HepG2 (cell line): ENCODE measurements around the gene CTRB2. TPM values are rescaled to one million over a fixed set of nuclear protein-coding genes. Genes with fewer than 3 reads are reported as not detected.
A peak's percentile ranks its signal among the peaks of the same experiment; 100 is the strongest.

Experiments
- ATAC-seq: fragments of 200-7000 bp; cut with Tn5 transposase; 3 replicates; pipeline ENCODE4 v1.9.1; 2020; ENCODE audit warnings: mild to moderate bottlenecking, moderate library complexity
- BruUV-seq: library from RNA; stranded (reverse); fragments of 400-500 nt; replicated peaks from 2 replicates; lab custom pipeline; 2021; lab: Mats Ljungman, UMichigan
- CTCF ChIA-PET: fragments of 300-600 bp; formaldehyde crosslinking; extraction: SDS; loops from one replicate; lab custom pipeline; 2021; ENCODE audit warnings: low total read pairs, inconsistent platforms, low intra/inter-chr PET ratio; lab: Yijun Ruan, JAX
- POLR2A ChIA-PET: fragments of 350-600 bp; sonication (Branson Sonifier 250); formaldehyde crosslinking; loops from one replicate; lab custom pipeline; 2020; ENCODE audit warnings: antibody characterized with exemption, inconsistent platforms; lab: Yijun Ruan, JAX
- DNase-seq: peaks from one replicate; pipeline ENCODE4 v3.0.0-alpha.2; 2015; ENCODE audit warnings: low spot score
- FAIRE-seq: peaks from 3 replicates; lab custom pipeline; 2011; peaks lifted over from hg19 to GRCh38; lab: Jason Lieb, UNC
- H2AFZ ChIP-seq: one replicate; pipeline ENCODE4 v1.6.1; 2011; ENCODE audit warnings: low read length, inconsistent platforms
- H3K27ac ChIP-seq: fragments of 300-600 bp; 3 replicates; pipeline ENCODE4 v1.8.0; 2011; ENCODE audit warnings: mixed run types, mild to moderate bottlenecking, mixed read lengths, low read length, inconsistent platforms; ENCODE audit not compliant: insufficient read depth; ENCODE audit errors: extremely low read length
- H3K27me3 ChIP-seq, 2 experiments: fragments of 200-600 bp in 1 of 2; 2 replicates in 1 of 2; 3 replicates in 1 of 2; pipeline versions ENCODE4 v1.6.0 to v1.8.0; 2011; ENCODE audit warnings: low read length in 2 of 2, mild to moderate bottlenecking in 2 of 2, moderate library complexity in 2 of 2, inconsistent platforms in 1 of 2; ENCODE audit not compliant: insufficient read depth in 2 of 2, control insufficient read depth in 1 of 2
- H3K36me3 ChIP-seq, 2 experiments: fragments of 200-600 bp in 1 of 2; replicated peaks in 1 of 2; 2 replicates in 1 of 2; 3 replicates in 1 of 2; pipeline versions ENCODE4 v1.5.1 to v1.8.0; 2011; ENCODE audit warnings: low read length in 2 of 2, inconsistent platforms in 1 of 2; ENCODE audit not compliant: insufficient read depth in 2 of 2, control insufficient read depth in 1 of 2
- H3K4me1 ChIP-seq: 2 replicates; pipeline ENCODE4 v1.5.1; 2012; ENCODE audit warnings: low read length, inconsistent platforms; ENCODE audit not compliant: insufficient read depth
- H3K4me2 ChIP-seq: 2 replicates; pipeline ENCODE4 v1.6.0; 2011; ENCODE audit warnings: low read depth, low read length, inconsistent platforms
- H3K4me3 ChIP-seq, 3 experiments: fragments of 200-600 bp in 1 of 3; sonication (generic), shearing (Covaris generic) in 1 of 3; replicated peaks in 1 of 3; 2 replicates each; pipeline ENCODE4 v1.5.1; 2011 to 2016; ENCODE audit warnings: low read length in 3 of 3, inconsistent platforms in 2 of 3, low read depth in 2 of 3, mild to moderate bottlenecking in 2 of 3, control low read depth in 1 of 3, mixed read lengths in 1 of 3; ENCODE audit not compliant: insufficient read depth in 1 of 3
- H3K79me2 ChIP-seq: one replicate; pipeline ENCODE4 v1.6.1; 2011; ENCODE audit warnings: low read length, inconsistent platforms; ENCODE audit not compliant: insufficient read depth
- H3K9ac ChIP-seq: 2 replicates; pipeline ENCODE4 v1.6.0; 2011; ENCODE audit warnings: mild to moderate bottlenecking, low read depth, low read length, inconsistent platforms; ENCODE audit not compliant: insufficient read depth
- H3K9me3 ChIP-seq: 2 replicates; pipeline ENCODE4 v1.5.1; 2012; ENCODE audit warnings: mild to moderate bottlenecking, low read length
- H4K20me1 ChIP-seq: 2 replicates; pipeline ENCODE4 v1.6.0; 2011; ENCODE audit warnings: inconsistent platforms, mild to moderate bottlenecking, low read length, moderate library complexity; ENCODE audit not compliant: insufficient read depth
- HOXA9 ChIP-seq: sonication (generic); formaldehyde crosslinking; IDR thresholded peaks from 2 replicates; pipeline ENCODE4 v1.8.1; 2022; ENCODE audit warnings: missing genetic modification reagents, mild to moderate bottlenecking, moderate library complexity, borderline replicate concordance
- KDM5B ChIP-seq: sonication (generic); formaldehyde crosslinking; IDR thresholded peaks from 2 replicates; pipeline ENCODE4 v1.4.0; 2020; ENCODE audit warnings: missing genetic modification reagents, mild to moderate bottlenecking, borderline replicate concordance
- MAFK ChIP-seq, 2 experiments: IDR thresholded peaks in 1 of 2; conservative IDR thresholded peaks in 1 of 2; 2 replicates each; pipeline ENCODE4 v1.6.1; 2011; ENCODE audit warnings: improper control_type of control experiment in 2 of 2, low read length in 2 of 2
- NCOA5 ChIP-seq: sonication (generic); formaldehyde crosslinking; IDR thresholded peaks from 2 replicates; pipeline ENCODE4 v1.4.0; 2020; ENCODE audit warnings: missing genetic modification reagents
- NFKB2 ChIP-seq: sonication (generic); formaldehyde crosslinking; IDR thresholded peaks from 2 replicates; pipeline ENCODE4 v1.4.0; 2020; ENCODE audit warnings: missing genetic modification reagents, borderline replicate concordance
- NFYB ChIP-seq: sonication (generic); formaldehyde crosslinking; IDR thresholded peaks from 2 replicates; pipeline ENCODE4 v1.4.0; 2020; ENCODE audit warnings: missing genetic modification reagents
- PAWR ChIP-seq: sonication (generic); formaldehyde crosslinking; IDR thresholded peaks from 2 replicates; pipeline ENCODE4 v1.4.0; 2020; ENCODE audit warnings: missing genetic modification reagents, mild to moderate bottlenecking, borderline replicate concordance
- PRDM10 ChIP-seq: sonication (generic); formaldehyde crosslinking; IDR thresholded peaks from 2 replicates; pipeline ENCODE4 v1.4.0; 2020; ENCODE audit warnings: low read depth, missing genetic modification reagents
- RAD21 ChIP-seq: fragments of 450-650 bp; formaldehyde crosslinking; IDR thresholded peaks from 2 replicates; pipeline ENCODE4 v1.5.0; 2020; ENCODE audit warnings: mild to moderate bottlenecking
- RAD51 ChIP-seq: fragments of 450-650 bp; IDR thresholded peaks from 2 replicates; pipeline ENCODE4 v1.6.1; 2016; ENCODE audit warnings: borderline replicate concordance
- ZBTB38 ChIP-seq: sonication (generic); formaldehyde crosslinking; IDR thresholded peaks from 2 replicates; pipeline ENCODE4 v1.5.1; 2020; ENCODE audit warnings: mild to moderate bottlenecking, missing genetic modification reagents
- ZNF687 ChIP-seq: sonication (generic); formaldehyde crosslinking; IDR thresholded peaks from 2 replicates; pipeline ENCODE4 v1.5.1; 2020; ENCODE audit warnings: mild to moderate bottlenecking, missing genetic modification reagents, moderate library complexity
- ZNF790 ChIP-seq: sonication (generic); formaldehyde crosslinking; IDR thresholded peaks from 2 replicates; pipeline ENCODE4 v1.8.0; 2022; ENCODE audit warnings: missing genetic modification reagents, mild to moderate bottlenecking, borderline replicate concordance
- ZNF816 ChIP-seq: sonication (generic); formaldehyde crosslinking; IDR thresholded peaks from 2 replicates; pipeline ENCODE4 v1.8.0; 2022; ENCODE audit warnings: missing genetic modification reagents, mild to moderate bottlenecking, borderline replicate concordance
- WGBS: methylation state at CpG from one replicate; pipeline ENCODE4 v1.1.6; 2017; ENCODE audit warnings: low lambda C conversion rate; 5-methylcytosine and 5-hydroxymethylcytosine counted together
- in situ Hi-C: cut with HindIII; loops from 2 replicates; pipeline ENCODE4 v1.10.0; 2017; ENCODE audit warnings: low pct_unique_long_range_greater_than_20kb; ENCODE audit not compliant: extremely low pct_ligation_motif_present
- intact Hi-C: fragments of 100-400 bp; cut with micrococcal nuclease; formaldehyde crosslinking; loops from one replicate; pipeline ENCODE4 v1.10.0; 2022; ENCODE audit not compliant: unreplicated experiment
- polyA plus RNA-seq, 8 experiments: library from polyadenylated mRNA; depleted of rRNA in 3 of 8; stranded (reverse) in 7 of 8; unstranded in 1 of 8; fragments of >200 nt; fragmentation: Illumina TruSeq in 4 of 8; extraction: Trizol in 4 of 8; gene quantifications; 2 replicates each; pipeline versions ENCODE4 v1.2.1 to v1.2.3, GENCODE V29; 2011 to 2016; ENCODE audit warnings: low read depth in 4 of 8, missing spikeins in 1 of 8, mixed read lengths in 1 of 8; ENCODE audit not compliant: insufficient read depth in 1 of 8
- total RNA-seq, 5 experiments: library from RNA; depleted of rRNA; stranded (reverse); fragments of >200 nt; fragmentation: Illumina TruSeq; extraction: Trizol; gene quantifications; 2 replicates each; pipeline ENCODE4 v1.2.3, GENCODE V29; 2016; ENCODE audit warnings: low read depth in 1 of 5

Gene CTRB2
- total and polyA plus RNA-seq, 2 of the 13 experiments (the other 11 are each of a cell fraction or from before 2014, with no cell fraction given): 0.13 TPM; not detected in 1

DNA sequence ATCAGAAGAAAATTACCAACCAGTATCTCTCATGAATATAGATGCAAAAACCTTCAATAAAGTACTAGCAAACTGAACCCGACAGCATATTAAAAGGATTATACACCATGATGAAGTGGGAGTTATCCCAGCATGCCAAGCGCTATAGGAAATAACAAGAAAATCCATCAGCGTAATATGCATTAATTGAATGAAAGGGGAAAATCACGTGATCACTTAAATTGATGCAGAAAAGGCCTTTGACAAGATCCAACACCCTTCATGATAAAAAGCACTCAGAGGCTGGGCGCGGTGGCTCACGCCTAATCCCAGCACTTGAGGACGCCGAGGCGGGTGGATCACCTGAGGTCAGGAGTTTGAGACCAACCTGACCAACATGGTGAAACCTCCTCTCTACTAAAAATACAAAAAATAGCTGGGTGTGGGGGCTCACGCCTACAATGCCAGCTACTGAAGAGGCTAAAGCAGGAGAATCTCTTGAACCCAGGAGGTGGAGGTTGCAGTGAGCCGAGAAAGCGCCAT is 4.8 kb downstream of the CTRB2 start (continued):
- TF ChIP-seq PRDM10 (CRISPR knock-in tag): no peak
- peak; percentile 53; the same call in 1 of the 2 replicates for TF ChIP-seq RAD51
- TF ChIP-seq, all 625 proteins: peak for 1

DNA sequence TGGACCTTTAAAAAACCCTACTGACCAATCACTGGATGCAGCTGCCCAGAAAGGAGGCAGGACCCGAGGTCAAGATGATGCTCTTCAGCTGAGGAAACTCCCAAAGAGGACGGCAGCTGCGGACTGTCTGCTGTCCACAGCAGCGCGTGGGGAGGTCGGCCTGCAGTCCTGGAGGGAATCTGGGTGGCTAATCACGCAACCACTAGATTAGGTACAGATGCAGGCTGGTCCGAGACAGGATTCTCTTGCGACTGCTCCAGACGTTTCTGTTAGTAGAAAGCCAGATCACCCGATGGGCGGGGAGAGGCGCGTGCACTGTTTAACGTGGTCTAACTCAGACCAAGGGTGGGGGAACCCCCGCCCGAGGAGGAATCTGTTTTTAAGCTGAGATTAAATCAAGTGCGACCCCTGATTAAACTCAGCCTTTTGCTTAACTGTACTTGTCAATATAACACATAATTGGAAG is 8.8 kb downstream of the CTRB2 start:
- H3K79me2 ChIP-seq: no peaks in the 10 kb centered on the region
- in situ Hi-C loops: loop anchor here (5.0 to 25.0 kb wide), 2 partner anchors 189 to 564 kb away; no protein-coding TSS in a partner anchor
- POLR2A ChIA-PET: interaction anchor here (1.5 kb wide), 1 partner anchor 53 kb away, joined by 5 read pairs; no protein-coding TSS in a partner anchor
- CTCF ChIA-PET: interaction anchor here (1.2 to 3.0 kb wide), 3 partner anchors 205 to 267 kb away, joined by 3 to 32 read pairs (median 21); partner anchors contain the start of gene TMEM170A
- WGBS: 9% methylated on average over 18 of the region's 18 CpGs
- H2AFZ ChIP-seq: no peak overlapping the region
- intact Hi-C loops: loop anchor here (5.0 kb wide), 1 partner anchor 34 kb away; no protein-coding TSS in a partner anchor
- H3K4me1 ChIP-seq: peaks cover 23% of the 10 kb centered on the region
- no peak for DNase-seq
- peak overlapping the region; percentile 5 to 64 (median 34); a peak in 4 of 6 replicates for H3K4me3 ChIP-seq
- TF ChIP-seq ZBTB38 (no peak), NFYB (CRISPR knock-in tag) (0 out of 2 replicates have a peak, but pooled peaks have one; percentile 3), MAFK (conservative IDR thresholded peaks at IDR 0.05 in 1 of 2, IDR thresholded peaks at IDR 0.05 in 1 of 2; ENCODE audit: low read length in 2 of 2) (no peak), NFKB2 (CRISPR knock-in tag) (no peak), HOXA9 (CRISPR knock-in tag) (no peak), ZNF816 (CRISPR knock-in tag) (no peak), ZNF790 (CRISPR knock-in tag) (no peak), KDM5B (CRISPR knock-in tag) (no peak), RAD21 (CRISPR knock-in tag) (no peak), RAD51 (no peak), ZNF687 (CRISPR knock-in tag) (peak; percentile 36; the same call in 1 of the 2 replicates), NCOA5 (CRISPR knock-in tag) (no peak), PAWR (CRISPR knock-in tag) (no peak)
- H3K36me3 ChIP-seq: no peaks in the 10 kb centered on the region
- BruUV-seq: no TSS peak
- no peaks in the 10 kb centered on the region for H3K9me3 ChIP-seq
- FAIRE-seq: no peak
- H3K27me3 ChIP-seq: peaks cover 11 to 51% of the 10 kb centered on the region in 2 experiments
- ATAC-seq: peak; percentile 9; the same call in 1 of the 3 replicates
- no peak overlapping the region for H3K9ac ChIP-seq
- peak overlapping the region; percentile 79 for H3K4me2 ChIP-seq
- H4K20me1 ChIP-seq: no peaks in the 10 kb centered on the region
- H3K27ac ChIP-seq: no peak overlapping the region
